Testis (tissue), 2 donors: Measurements from ENCODE around the gene GNPDA2.

ENCODE experiments used
- CTCF ChIP-seq, 3 experiments: fragments of 450-650 bp in 2 of 3; fragments of 200-600 bp in 1 of 3; sonication (generic) in 1 of 3; IDR thresholded peaks; one replicate each; pipeline ENCODE4 v1.5.1; 2016 to 2019; ENCODE audit warnings: antibody characterized with exemption in 3 of 3, mild to moderate bottlenecking in 2 of 3, moderate library complexity in 1 of 3
- POLR2A ChIP-seq: fragments of 450-650 bp; IDR thresholded peaks from one replicate; pipeline ENCODE4 v1.6.1; 2017; ENCODE audit warnings: antibody characterized with exemption, mild to moderate bottlenecking, moderate library complexity

GRCh38 chr4:44684648-44685047, 41.7 kb downstream of the GNPDA2 start:
- no peak for TF ChIP-seq CTCF (IDR thresholded peaks at IDR 0.05)
- TF ChIP-seq POLR2A: no peak
